Measurements from ENCODE around the gene C3orf33.

Gene C3orf33, protein sequence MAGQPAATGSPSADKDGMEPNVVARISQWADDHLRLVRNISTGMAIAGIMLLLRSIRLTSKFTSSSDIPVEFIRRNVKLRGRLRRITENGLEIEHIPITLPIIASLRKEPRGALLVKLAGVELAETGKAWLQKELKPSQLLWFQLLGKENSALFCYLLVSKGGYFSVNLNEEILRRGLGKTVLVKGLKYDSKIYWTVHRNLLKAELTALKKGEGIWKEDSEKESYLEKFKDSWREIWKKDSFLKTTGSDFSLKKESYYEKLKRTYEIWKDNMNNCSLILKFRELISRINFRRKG
- long read RNA-seq, transcript C3orf33-201 (5 exons, 1,884 nt): major isoform, 33 of 47 reads
- long read RNA-seq, partial matches to known transcripts: 2 of 47 reads
- long read RNA-seq, other reads (novel, unspliced or antisense): 9 of 47 reads

DNA sequence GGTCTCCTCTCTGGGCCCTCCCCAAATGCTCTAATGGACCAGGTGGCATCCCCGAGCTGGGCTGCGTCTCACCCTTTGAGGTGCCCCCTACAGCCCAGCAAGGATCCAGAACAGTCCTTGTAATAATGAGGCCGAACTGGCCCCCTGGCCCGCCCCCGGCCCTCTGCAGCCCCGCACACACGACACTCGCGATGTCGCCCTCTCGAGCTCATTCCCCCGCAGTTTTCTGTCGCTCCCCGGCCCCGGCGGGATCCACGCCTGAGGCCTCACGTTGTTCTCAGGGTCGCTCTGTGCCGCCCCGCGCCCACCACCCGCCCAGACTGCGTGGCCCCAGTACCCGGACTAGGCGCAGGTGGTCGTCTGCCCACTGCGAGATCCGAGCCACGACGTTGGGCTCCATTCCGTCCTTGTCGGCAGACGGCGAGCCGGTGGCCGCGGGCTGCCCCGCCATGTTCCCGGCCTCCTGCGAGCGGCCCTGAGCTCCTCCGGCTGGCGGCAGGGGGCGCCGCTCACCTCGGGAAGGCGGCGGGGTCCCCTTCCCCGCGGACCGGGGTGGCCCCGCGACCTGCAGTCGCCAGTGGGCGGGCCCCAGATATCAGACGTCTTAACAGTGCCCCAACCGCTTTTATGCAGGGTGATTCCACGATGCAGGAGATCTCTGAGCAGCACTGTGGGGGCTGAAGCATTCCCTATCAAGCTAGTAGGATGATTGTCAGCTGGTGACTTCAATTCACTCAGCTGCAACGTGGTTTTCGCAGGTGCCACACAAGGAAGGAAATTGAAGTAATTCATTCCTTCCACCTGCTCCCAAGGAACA, at the start of gene C3orf33:
C3orf33 (minus strand) TSS at position 477 of the 817 bp plus-strand sequence; CDS start at position 451, 26 bp downstream.
- peak within 1 kb of the TSS; percentile 80 for H3K27ac ChIP-seq (replicated peaks)
- DNase-seq (ENCODE audit: low read depth in 1 of 2, low spot score in 1 of 2): peak; percentile 49 to 64
- peak within 1 kb of the TSS; percentile 87 for H3K4me3 ChIP-seq (replicated peaks; ENCODE audit: insufficient read depth, low read length)
- TF ChIP-seq GABPA (IDR thresholded peaks at IDR 0.05; ENCODE audit: low read depth) (no peak), SPI1 (IDR thresholded peaks at IDR 0.05; ENCODE audit: borderline replicate concordance, low read depth) (no peak; the same call in 1 of the 2 replicates), POLR2AphosphoS5 (IDR thresholded peaks at IDR 0.05; ENCODE audit: low read depth) (peak; percentile 60)
- TF ChIP-seq, protein P1, sequence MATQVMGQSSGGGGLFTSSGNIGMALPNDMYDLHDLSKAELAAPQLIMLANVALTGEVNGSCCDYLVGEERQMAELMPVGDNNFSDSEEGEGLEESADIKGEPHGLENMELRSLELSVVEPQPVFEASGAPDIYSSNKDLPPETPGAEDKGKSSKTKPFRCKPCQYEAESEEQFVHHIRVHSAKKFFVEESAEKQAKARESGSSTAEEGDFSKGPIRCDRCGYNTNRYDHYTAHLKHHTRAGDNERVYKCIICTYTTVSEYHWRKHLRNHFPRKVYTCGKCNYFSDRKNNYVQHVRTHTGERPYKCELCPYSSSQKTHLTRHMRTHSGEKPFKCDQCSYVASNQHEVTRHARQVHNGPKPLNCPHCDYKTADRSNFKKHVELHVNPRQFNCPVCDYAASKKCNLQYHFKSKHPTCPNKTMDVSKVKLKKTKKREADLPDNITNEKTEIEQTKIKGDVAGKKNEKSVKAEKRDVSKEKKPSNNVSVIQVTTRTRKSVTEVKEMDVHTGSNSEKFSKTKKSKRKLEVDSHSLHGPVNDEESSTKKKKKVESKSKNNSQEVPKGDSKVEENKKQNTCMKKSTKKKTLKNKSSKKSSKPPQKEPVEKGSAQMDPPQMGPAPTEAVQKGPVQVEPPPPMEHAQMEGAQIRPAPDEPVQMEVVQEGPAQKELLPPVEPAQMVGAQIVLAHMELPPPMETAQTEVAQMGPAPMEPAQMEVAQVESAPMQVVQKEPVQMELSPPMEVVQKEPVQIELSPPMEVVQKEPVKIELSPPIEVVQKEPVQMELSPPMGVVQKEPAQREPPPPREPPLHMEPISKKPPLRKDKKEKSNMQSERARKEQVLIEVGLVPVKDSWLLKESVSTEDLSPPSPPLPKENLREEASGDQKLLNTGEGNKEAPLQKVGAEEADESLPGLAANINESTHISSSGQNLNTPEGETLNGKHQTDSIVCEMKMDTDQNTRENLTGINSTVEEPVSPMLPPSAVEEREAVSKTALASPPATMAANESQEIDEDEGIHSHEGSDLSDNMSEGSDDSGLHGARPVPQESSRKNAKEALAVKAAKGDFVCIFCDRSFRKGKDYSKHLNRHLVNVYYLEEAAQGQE (IDR thresholded peaks at IDR 0.05; ENCODE audit: insufficient replicate concordance, low read depth): peak; percentile 21
- TF ChIP-seq, protein P2, sequence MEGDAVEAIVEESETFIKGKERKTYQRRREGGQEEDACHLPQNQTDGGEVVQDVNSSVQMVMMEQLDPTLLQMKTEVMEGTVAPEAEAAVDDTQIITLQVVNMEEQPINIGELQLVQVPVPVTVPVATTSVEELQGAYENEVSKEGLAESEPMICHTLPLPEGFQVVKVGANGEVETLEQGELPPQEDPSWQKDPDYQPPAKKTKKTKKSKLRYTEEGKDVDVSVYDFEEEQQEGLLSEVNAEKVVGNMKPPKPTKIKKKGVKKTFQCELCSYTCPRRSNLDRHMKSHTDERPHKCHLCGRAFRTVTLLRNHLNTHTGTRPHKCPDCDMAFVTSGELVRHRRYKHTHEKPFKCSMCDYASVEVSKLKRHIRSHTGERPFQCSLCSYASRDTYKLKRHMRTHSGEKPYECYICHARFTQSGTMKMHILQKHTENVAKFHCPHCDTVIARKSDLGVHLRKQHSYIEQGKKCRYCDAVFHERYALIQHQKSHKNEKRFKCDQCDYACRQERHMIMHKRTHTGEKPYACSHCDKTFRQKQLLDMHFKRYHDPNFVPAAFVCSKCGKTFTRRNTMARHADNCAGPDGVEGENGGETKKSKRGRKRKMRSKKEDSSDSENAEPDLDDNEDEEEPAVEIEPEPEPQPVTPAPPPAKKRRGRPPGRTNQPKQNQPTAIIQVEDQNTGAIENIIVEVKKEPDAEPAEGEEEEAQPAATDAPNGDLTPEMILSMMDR (IDR thresholded peaks at IDR 0.05; ENCODE audit: insufficient read depth, low read length): peak; percentile 41
- H3K27me3 ChIP-seq (ENCODE audit: insufficient read depth, poor library complexity, severe bottlenecking): no peaks in the 10 kb centered on the region

DNA sequence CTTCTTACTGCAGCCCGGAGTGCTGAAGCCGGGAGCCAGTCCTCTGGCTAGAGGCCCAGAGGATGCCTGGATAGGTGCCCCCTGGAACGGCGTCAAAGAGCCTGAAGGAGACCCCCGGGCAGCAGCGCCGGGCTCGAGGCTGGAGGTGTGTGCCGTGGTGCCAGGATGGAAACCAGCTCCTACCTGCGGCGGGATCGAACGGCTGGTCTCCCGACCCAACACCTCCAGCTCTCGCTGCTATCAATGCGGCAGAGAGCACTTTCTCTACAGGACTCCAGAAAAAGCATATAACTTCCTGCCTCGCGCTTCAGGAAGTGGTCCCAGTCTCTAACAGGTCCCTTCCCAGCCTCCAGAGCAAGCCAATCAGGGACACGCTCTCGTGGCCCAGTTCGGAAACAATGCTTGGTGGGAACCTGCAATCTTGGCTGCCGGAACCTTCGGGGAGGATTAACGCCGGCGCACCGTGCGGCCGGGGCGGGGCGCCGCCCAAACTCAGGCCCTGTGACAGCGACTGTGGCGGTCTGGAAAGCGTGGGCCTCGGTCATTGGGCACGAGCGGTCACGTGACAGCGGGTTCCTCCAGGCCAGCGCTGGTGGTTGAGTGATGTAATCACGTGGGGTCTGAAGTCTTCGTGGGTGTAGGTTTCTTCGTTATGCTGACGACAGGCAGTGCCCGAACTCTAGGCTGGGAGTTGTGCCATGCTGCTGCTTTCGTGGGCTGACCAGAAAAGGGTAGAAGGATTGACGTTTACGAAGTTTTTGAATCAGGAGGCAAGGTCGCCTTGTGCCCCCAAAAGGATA, 48.3 kb upstream of the C3orf33 start, which contains the start of gene SLC33A1:
SLC33A1 (minus strand) TSS at position 287 of the 800 bp plus-strand sequence. CDS start 430 bp downstream, outside the sequence.
- no peaks in the 10 kb centered on the region for H3K27me3 ChIP-seq (ENCODE audit: insufficient read depth, poor library complexity, severe bottlenecking)
- H3K27ac ChIP-seq (replicated peaks): peak within 1 kb of the TSS; percentile 99
- DNase-seq (ENCODE audit: low read depth in 1 of 2, low spot score in 1 of 2): peak; percentile 99
- H3K4me3 ChIP-seq (replicated peaks; ENCODE audit: insufficient read depth, low read length): peak within 1 kb of the TSS; percentile 94
- TF ChIP-seq, protein P2 (IDR thresholded peaks at IDR 0.05; ENCODE audit: insufficient read depth, low read length): no peak
- TF ChIP-seq GABPA (IDR thresholded peaks at IDR 0.05; ENCODE audit: low read depth) (peak; percentile 99), SPI1 (IDR thresholded peaks at IDR 0.05; ENCODE audit: borderline replicate concordance, low read depth) (peak; percentile 57; the same call in 1 of the 2 replicates), POLR2AphosphoS5 (IDR thresholded peaks at IDR 0.05; ENCODE audit: low read depth) (peak; percentile 91)
- TF ChIP-seq, protein P1 (IDR thresholded peaks at IDR 0.05; ENCODE audit: insufficient replicate concordance, low read depth): peak; percentile 59

Measured in HL-60 (cell line).